Measurements from ENCODE around the gene CNOT9. TPM values are rescaled to one million over a fixed set of nuclear protein-coding genes. Genes with fewer than 3 reads are reported as not detected.

CNOT9 gene
- total RNA-seq, 1 experiment from 2014 or later = 59.9 TPM

DNA sequence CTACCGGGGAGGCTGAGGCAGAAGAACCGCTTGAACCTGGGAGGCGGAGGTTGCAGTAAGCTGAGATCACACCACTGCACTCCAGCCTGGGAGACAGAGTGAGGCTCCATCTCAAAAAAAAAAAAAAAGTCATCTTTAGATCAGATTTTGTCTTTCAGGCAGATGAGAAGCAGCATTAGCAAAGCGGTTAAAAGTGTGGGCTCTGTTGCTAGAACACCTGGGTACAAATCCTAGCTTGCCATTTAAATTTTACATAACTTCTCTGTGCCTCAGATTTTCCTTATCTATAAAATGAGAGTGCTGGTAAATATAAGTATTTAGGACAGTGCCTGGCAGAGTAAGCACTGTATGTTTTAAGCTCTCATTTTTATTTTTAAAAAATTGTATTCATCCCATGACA, 8.2 kb downstream of the CNOT9 start:
- no TSS peak for BruUV-seq (replicated peaks)
- Mint-ChIP-seq H3K4me1 (ENCODE audit: low read depth, unreplicated experiment) (no peaks in the 10 kb centered on the region), H3K27me3 (ENCODE audit: insufficient read depth, unreplicated experiment) (no peaks in the 10 kb centered on the region), H3K9me3 (ENCODE audit: unreplicated experiment) (no peaks in the 10 kb centered on the region), H3K27ac (ENCODE audit: unreplicated experiment) (no peak overlapping the region), H3K4me3 (ENCODE audit: unreplicated experiment) (no peak overlapping the region), H3K36me3 (ENCODE audit: insufficient read depth, unreplicated experiment) (peaks cover 61% of the 10 kb centered on the region)
- ChIA-PET POLR2A (no interaction called here), CTCF (no interaction called here)
- Histone ChIP-seq H3K9me3 (no peaks in the 10 kb centered on the region), H3K4me3 (ENCODE audit: low read depth, low read length) (no peak overlapping the region), H3K27me3 (replicated peaks; ENCODE audit: control insufficient read depth, insufficient read depth, low read length) (no peaks in the 10 kb centered on the region), H3K36me3 (ENCODE audit: control insufficient read depth, insufficient read depth, low read length) (no peaks in the 10 kb centered on the region), H3K4me1 (no peaks in the 10 kb centered on the region)
- TF ChIP-seq, protein P1, sequence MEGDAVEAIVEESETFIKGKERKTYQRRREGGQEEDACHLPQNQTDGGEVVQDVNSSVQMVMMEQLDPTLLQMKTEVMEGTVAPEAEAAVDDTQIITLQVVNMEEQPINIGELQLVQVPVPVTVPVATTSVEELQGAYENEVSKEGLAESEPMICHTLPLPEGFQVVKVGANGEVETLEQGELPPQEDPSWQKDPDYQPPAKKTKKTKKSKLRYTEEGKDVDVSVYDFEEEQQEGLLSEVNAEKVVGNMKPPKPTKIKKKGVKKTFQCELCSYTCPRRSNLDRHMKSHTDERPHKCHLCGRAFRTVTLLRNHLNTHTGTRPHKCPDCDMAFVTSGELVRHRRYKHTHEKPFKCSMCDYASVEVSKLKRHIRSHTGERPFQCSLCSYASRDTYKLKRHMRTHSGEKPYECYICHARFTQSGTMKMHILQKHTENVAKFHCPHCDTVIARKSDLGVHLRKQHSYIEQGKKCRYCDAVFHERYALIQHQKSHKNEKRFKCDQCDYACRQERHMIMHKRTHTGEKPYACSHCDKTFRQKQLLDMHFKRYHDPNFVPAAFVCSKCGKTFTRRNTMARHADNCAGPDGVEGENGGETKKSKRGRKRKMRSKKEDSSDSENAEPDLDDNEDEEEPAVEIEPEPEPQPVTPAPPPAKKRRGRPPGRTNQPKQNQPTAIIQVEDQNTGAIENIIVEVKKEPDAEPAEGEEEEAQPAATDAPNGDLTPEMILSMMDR (IDR thresholded peaks at IDR 0.05; ENCODE audit: insufficient read depth in 1 of 2, low read depth in 1 of 2, low read length in 1 of 2, severe bottlenecking in 1 of 2, unreplicated experiment in 1 of 2) = no peak
- DNase-seq = no peak
- intact Hi-C loops (cut with micrococcal nuclease; ENCODE audit: unreplicated experiment) = no loop called here

GRCh38 chr2:218577482-218578220, 9.0 kb downstream of the CNOT9 start:
- ChIA-PET POLR2A (no interaction called here), CTCF (no interaction called here)
- TF ChIP-seq, protein P1 (IDR thresholded peaks at IDR 0.05; ENCODE audit: insufficient read depth in 1 of 2, low read depth in 1 of 2, low read length in 1 of 2, severe bottlenecking in 1 of 2, unreplicated experiment in 1 of 2) = no peak
- Mint-ChIP-seq H3K9me3 (ENCODE audit: unreplicated experiment) (no peaks in the 10 kb centered on the region), H3K4me1 (ENCODE audit: low read depth, unreplicated experiment) (no peaks in the 10 kb centered on the region), H3K36me3 (ENCODE audit: insufficient read depth, unreplicated experiment) (peaks cover 64% of the 10 kb centered on the region), H3K27me3 (ENCODE audit: insufficient read depth, unreplicated experiment) (no peaks in the 10 kb centered on the region), H3K27ac (ENCODE audit: unreplicated experiment) (no peak overlapping the region), H3K4me3 (ENCODE audit: unreplicated experiment) (no peak overlapping the region)
- no peaks in the 10 kb centered on the region for H3K36me3 ChIP-seq (ENCODE audit: control insufficient read depth, insufficient read depth, low read length)
- H3K27me3 ChIP-seq (replicated peaks; ENCODE audit: control insufficient read depth, insufficient read depth, low read length) = no peaks in the 10 kb centered on the region
- H3K4me3 ChIP-seq (ENCODE audit: low read depth, low read length) = no peak overlapping the region
- H3K9me3 ChIP-seq = no peaks in the 10 kb centered on the region
- no peak for DNase-seq
- intact Hi-C loops (cut with micrococcal nuclease; ENCODE audit: unreplicated experiment) = no loop called here
- no TSS peak for BruUV-seq (replicated peaks)
- H3K4me1 ChIP-seq = no peaks in the 10 kb centered on the region

DNA sequence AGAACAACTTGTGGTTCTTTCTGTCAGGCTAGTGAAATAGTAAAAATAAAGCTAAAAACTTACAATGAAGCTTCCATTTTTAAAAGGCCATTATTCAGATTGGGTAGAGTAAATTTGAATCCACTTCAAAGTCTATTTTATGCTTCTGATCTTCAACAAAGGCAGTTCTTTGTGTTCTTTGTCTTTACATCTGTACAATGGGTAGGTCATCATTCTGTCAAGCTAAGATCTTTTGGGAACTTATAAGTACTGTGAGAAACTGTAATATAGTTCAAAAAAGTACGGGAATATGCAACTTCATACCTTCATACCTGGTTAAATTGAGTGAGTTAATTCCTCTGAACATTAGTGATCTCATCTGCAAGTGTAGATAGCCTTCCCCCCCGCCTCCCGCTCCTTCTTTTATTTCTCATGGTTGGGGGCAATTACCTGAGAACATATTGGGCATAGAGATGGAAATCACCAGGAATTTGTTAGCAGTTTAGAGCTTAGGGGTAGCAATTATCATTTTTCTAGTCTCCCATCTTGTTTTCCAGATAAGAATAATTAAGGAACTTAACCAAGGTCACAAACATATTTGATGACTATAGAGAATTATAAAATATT, 9.7 kb downstream of the CNOT9 start:
- Mint-ChIP-seq H3K27ac (ENCODE audit: unreplicated experiment) (no peak overlapping the region), H3K36me3 (ENCODE audit: insufficient read depth, unreplicated experiment) (peaks cover 68% of the 10 kb centered on the region), H3K4me3 (ENCODE audit: unreplicated experiment) (no peak overlapping the region), H3K4me1 (ENCODE audit: low read depth, unreplicated experiment) (no peaks in the 10 kb centered on the region), H3K27me3 (ENCODE audit: insufficient read depth, unreplicated experiment) (no peaks in the 10 kb centered on the region), H3K9me3 (ENCODE audit: unreplicated experiment) (no peaks in the 10 kb centered on the region)
- ChIA-PET CTCF (no interaction called here), POLR2A (interaction anchor here (0.6 kb wide), 1 partner anchor 178 kb away, joined by 3 read pairs; no protein-coding TSS in a partner anchor)
- intact Hi-C loops (cut with micrococcal nuclease; ENCODE audit: unreplicated experiment) = no loop called here
- BruUV-seq (replicated peaks) = no TSS peak
- H3K27me3 ChIP-seq (replicated peaks; ENCODE audit: control insufficient read depth, insufficient read depth, low read length) = no peaks in the 10 kb centered on the region
- no peaks in the 10 kb centered on the region for H3K9me3 ChIP-seq
- DNase-seq = no peak
- H3K36me3 ChIP-seq (ENCODE audit: control insufficient read depth, insufficient read depth, low read length) = no peaks in the 10 kb centered on the region
- TF ChIP-seq, protein P1 (IDR thresholded peaks at IDR 0.05; ENCODE audit: insufficient read depth in 1 of 2, low read depth in 1 of 2, low read length in 1 of 2, severe bottlenecking in 1 of 2, unreplicated experiment in 1 of 2) = no peak
- no peaks in the 10 kb centered on the region for H3K4me1 ChIP-seq
- no peak overlapping the region for H3K4me3 ChIP-seq (ENCODE audit: low read depth, low read length)
